ENCODE measurements around the gene TDRD12. TPM values are rescaled to one million over a fixed set of nuclear protein-coding genes. Genes with fewer than 3 reads are reported as not detected.

Gene TDRD12
- total and polyA plus RNA-seq, 2 donors (not counting 3 experiments of a cell fraction or from before 2014, with no cell fraction given): 0.03 to 0.09 TPM

GRCh38 chr19:32743021-32743420 is 23.5 kb downstream of the TDRD12 start:
- TF ChIP-seq EZH2 (IDR thresholded peaks at IDR 0.05; ENCODE audit: borderline replicate concordance, low read depth, low read length, severe bottlenecking) (no peak), GATA2 (IDR thresholded peaks at IDR 0.05; ENCODE audit: insufficient read depth, insufficient read length, low read depth, low read length) (no peak), JUN (IDR thresholded peaks at IDR 0.05; ENCODE audit: borderline replicate concordance, insufficient read depth, insufficient read length, low read depth) (no peak), CTCF (IDR thresholded peaks at IDR 0.05; ENCODE audit: extremely low read depth in 1 of 2, insufficient read depth in 1 of 2, low read depth in 1 of 2, low read length in 2 of 2) (no peak), MAX (IDR thresholded peaks at IDR 0.05; ENCODE audit: insufficient read depth, insufficient read length) (no peak), POLR2AphosphoS5 (IDR thresholded peaks at IDR 0.05; ENCODE audit: insufficient read depth, low read depth, low read length) (no peak), POLR2A (IDR thresholded peaks at IDR 0.05; ENCODE audit: low read depth, low read length) (no peak), MYC (IDR thresholded peaks at IDR 0.05; ENCODE audit: low read depth, low read length) (no peak), FOS (IDR thresholded peaks at IDR 0.05; ENCODE audit: borderline replicate concordance, insufficient read depth, low read length) (no peak)
- Histone ChIP-seq H3K9me1 (replicated peaks; ENCODE audit: control insufficient read depth, extremely low read depth, insufficient read depth, low read length) (no peaks in the 10 kb centered on the region), H2AFZ (ENCODE audit: low read depth, low read length) (no peak overlapping the region), H3K36me3 (ENCODE audit: control insufficient read depth in 2 of 2, extremely low read depth in 1 of 2, insufficient read depth in 2 of 2, low read length in 2 of 2) (no peaks in the 10 kb centered on the region), H3K9ac (replicated peaks; ENCODE audit: extremely low read depth, insufficient read depth, low read length) (no peak overlapping the region), H3K79me2 (ENCODE audit: control insufficient read depth, insufficient read depth, low read length) (no peaks in the 10 kb centered on the region), H3K4me1 (ENCODE audit: control insufficient read depth, extremely low read depth, insufficient read depth, low read length) (no peaks in the 10 kb centered on the region), H3K27me3 (ENCODE audit: control insufficient read depth in 2 of 2, insufficient read depth in 2 of 2, low read length in 2 of 2) (peaks cover 0 to 1% of the 10 kb centered on the region in 2 experiments), H3K27ac (ENCODE audit: insufficient read depth, low read depth, low read length) (no peak overlapping the region), H3K4me2 (ENCODE audit: insufficient read depth, low read length) (no peak overlapping the region), H3K9me3 (replicated peaks; ENCODE audit: control insufficient read depth, insufficient read depth, low read length) (no peaks in the 10 kb centered on the region), H3K4me3 (replicated peaks in 1 of 3; ENCODE audit: insufficient read depth in 1 of 3, low read depth in 1 of 3, low read length in 3 of 3) (no peak overlapping the region), H4K20me1 (replicated peaks; ENCODE audit: control insufficient read depth, extremely low read depth, insufficient read depth, low read length) (no peaks in the 10 kb centered on the region)
- POLR2A ChIA-PET: no interaction called here
- CTCF ChIA-PET: no interaction called here
- no TSS peak for BruUV-seq (replicated peaks)
- intact Hi-C loops (cut with micrococcal nuclease): no loop called here
- DNase-seq (ENCODE audit: low read depth, low spot score) (no peak), FAIRE-seq (no peak)
- dilution Hi-C loops (cut with MboI; ENCODE audit: extremely low pct_ligation_motif_present, low sequenced_read_pairs): no loop called here
